Endothelial cell of umbilical vein (primary cell): ENCODE measurements around the gene ZFYVE28. TPM values are rescaled to one million over a fixed set of nuclear protein-coding genes. Genes with fewer than 3 reads are reported as not detected.

Source experiments
- BruUV-seq: library from RNA; stranded (reverse); fragments of 400-500 nt; replicated peaks from 2 replicates; lab custom pipeline; 2021; lab: Mats Ljungman, UMichigan
- CTCF ChIA-PET: fragments of 300-600, 350-600 bp; sonication (Branson Sonifier 250); formaldehyde crosslinking; loops from one replicate; lab custom pipeline; 2021; ENCODE audit warnings: antibody characterized with exemption, inconsistent platforms; lab: Charles Lee
- POLR2A ChIA-PET: fragments of 300-600, 350-600 bp; sonication (Branson Sonifier 250); formaldehyde crosslinking; loops from one replicate; lab custom pipeline; 2021; ENCODE audit warnings: antibody characterized with exemption, inconsistent platforms; lab: Charles Lee
- DNase-seq: peaks from one replicate; pipeline ENCODE4 v3.0.0-alpha.2; 2011; ENCODE audit warnings: low read depth, low spot score
- FAIRE-seq: peaks from 2 replicates; lab custom pipeline; 2011; peaks lifted over from hg19 to GRCh38; lab: Jason Lieb, UNC
- H2AFZ ChIP-seq: 2 replicates; pipeline ENCODE4 v1.6.0; 2012; ENCODE audit warnings: low read depth, low read length, control low read depth, inconsistent platforms
- H3K27ac ChIP-seq: 2 replicates; pipeline ENCODE4 v1.5.1; 2011; ENCODE audit warnings: low read depth, mild to moderate bottlenecking, control low read depth, low read length, moderate library complexity; ENCODE audit not compliant: insufficient read depth
- H3K27me3 ChIP-seq, 2 experiments: 2 replicates each; pipeline versions ENCODE4 v1.6.0 to v1.6.1; 2011; ENCODE audit warnings: low read length in 2 of 2, mixed read lengths in 1 of 2; ENCODE audit not compliant: control insufficient read depth in 2 of 2, insufficient read depth in 2 of 2
- H3K36me3 ChIP-seq, 2 experiments: 2 replicates in 1 of 2; 3 replicates in 1 of 2; pipeline ENCODE4 v1.5.1; 2011; ENCODE audit warnings: low read length in 2 of 2, mild to moderate bottlenecking in 1 of 2, moderate library complexity in 1 of 2; ENCODE audit not compliant: control insufficient read depth in 2 of 2, insufficient read depth in 2 of 2; ENCODE audit errors: extremely low read depth in 1 of 2
- H3K4me1 ChIP-seq: 3 replicates; pipeline ENCODE4 v1.5.1; 2011; ENCODE audit warnings: mild to moderate bottlenecking, low read length; ENCODE audit not compliant: control insufficient read depth, insufficient read depth; ENCODE audit errors: extremely low read depth
- H3K4me2 ChIP-seq: 2 replicates; pipeline ENCODE4 v1.6.1; 2011; ENCODE audit warnings: low read length, control low read depth, mixed read lengths; ENCODE audit not compliant: insufficient read depth
- H3K4me3 ChIP-seq, 3 experiments: fragments of 200-600 bp in 1 of 3; sonication (generic), shearing (Covaris generic) in 1 of 3; replicated peaks in 1 of 3; 2 replicates each; pipeline ENCODE4 v1.5.1; 2011 to 2016; ENCODE audit warnings: control low read depth in 3 of 3, low read length in 3 of 3, mild to moderate bottlenecking in 2 of 3, inconsistent platforms in 1 of 3, low read depth in 1 of 3, moderate library complexity in 1 of 3; ENCODE audit not compliant: insufficient read depth in 1 of 3
- H3K79me2 ChIP-seq: 2 replicates; pipeline ENCODE4 v1.6.0; 2012; ENCODE audit warnings: low read length, inconsistent platforms; ENCODE audit not compliant: control insufficient read depth, insufficient read depth
- H3K9ac ChIP-seq: replicated peaks from 2 replicates; pipeline ENCODE3; 2011; ENCODE audit warnings: low read length, control low read depth; ENCODE audit not compliant: insufficient read depth; ENCODE audit errors: extremely low read depth
- H3K9me1 ChIP-seq: replicated peaks from 3 replicates; pipeline ENCODE4 v1.6.0; 2011; ENCODE audit warnings: mild to moderate bottlenecking, low read length; ENCODE audit not compliant: control insufficient read depth, insufficient read depth; ENCODE audit errors: extremely low read depth
- H3K9me3 ChIP-seq: replicated peaks from 2 replicates; pipeline ENCODE4 v1.5.1; 2012; ENCODE audit warnings: low read length, inconsistent platforms; ENCODE audit not compliant: control insufficient read depth, insufficient read depth
- H4K20me1 ChIP-seq: replicated peaks from 2 replicates; pipeline ENCODE3; 2011; ENCODE audit warnings: mild to moderate bottlenecking, low read length; ENCODE audit not compliant: control insufficient read depth, insufficient read depth; ENCODE audit errors: extremely low read depth
- CTCF ChIP-seq, 2 donors: IDR thresholded peaks; 1 replicate in 1 of 2; 2 replicates in 1 of 2; pipeline ENCODE4 v1.5.1; 2011; ENCODE audit warnings: low read length in 2 of 2, mild to moderate bottlenecking in 2 of 2, moderate library complexity in 2 of 2, control low read depth in 1 of 2, inconsistent platforms in 1 of 2, low read depth in 1 of 2; ENCODE audit not compliant: insufficient read depth in 1 of 2; ENCODE audit errors: extremely low read depth in 1 of 2
- EZH2 ChIP-seq: IDR thresholded peaks from 2 replicates; pipeline ENCODE4 v1.6.1; 2012; ENCODE audit warnings: borderline replicate concordance, low read depth, mild to moderate bottlenecking, moderate library complexity, low read length, inconsistent platforms; ENCODE audit not compliant: severe bottlenecking
- FOS ChIP-seq: IDR thresholded peaks from 2 replicates; pipeline ENCODE4 v1.6.1; 2011; ENCODE audit warnings: mild to moderate bottlenecking, low read length, moderate library complexity, borderline replicate concordance; ENCODE audit not compliant: insufficient read depth
- GATA2 ChIP-seq: IDR thresholded peaks from 2 replicates; pipeline ENCODE4 v1.7.0; 2011; ENCODE audit warnings: low read depth, mild to moderate bottlenecking, moderate library complexity, mixed read lengths, low read length; ENCODE audit not compliant: insufficient read length, insufficient read depth
- JUN ChIP-seq: IDR thresholded peaks from 2 replicates; pipeline ENCODE4 v1.6.1; 2011; ENCODE audit warnings: borderline replicate concordance, low read depth; ENCODE audit not compliant: insufficient read length, insufficient read depth
- MAX ChIP-seq: IDR thresholded peaks from 2 replicates; pipeline ENCODE4 v1.6.1; 2011; ENCODE audit not compliant: insufficient read depth, insufficient read length
- MYC ChIP-seq: IDR thresholded peaks from one replicate; pipeline ENCODE4 v1.6.1; 2011; ENCODE audit warnings: mild to moderate bottlenecking, low read depth, low read length
- POLR2A ChIP-seq: IDR thresholded peaks from 2 replicates; pipeline ENCODE4 v1.6.1; 2012; ENCODE audit warnings: low read depth, mild to moderate bottlenecking, control low read depth, low read length
- POLR2AphosphoS5 ChIP-seq: IDR thresholded peaks from 2 replicates; pipeline ENCODE4 v1.6.1; 2012; ENCODE audit warnings: low read depth, mild to moderate bottlenecking, control low read depth, low read length, moderate library complexity; ENCODE audit not compliant: insufficient read depth
- dilution Hi-C: fragments of 300-500 bp; cut with MboI; formaldehyde crosslinking; loops from one replicate; pipeline ENCODE4 v1.15.0; 2019; ENCODE audit warnings: low sequenced_read_pairs; ENCODE audit not compliant: extremely low pct_ligation_motif_present
- intact Hi-C: fragments of 100-400 bp; cut with micrococcal nuclease; formaldehyde crosslinking; loops from one replicate; pipeline ENCODE4 v1.10.0; 2022
- polyA plus RNA-seq, 4 experiments: library from polyadenylated mRNA; depleted of rRNA in 3 of 4; stranded (reverse) in 3 of 4; unstranded in 1 of 4; fragments of >200 nt; gene quantifications; 2 replicates each; pipeline versions ENCODE4 v1.2.1 to v1.2.3, GENCODE V29; 2011 to 2012; ENCODE audit warnings: missing spikeins in 1 of 4
- total RNA-seq: library from RNA; stranded (reverse); gene quantifications from 2 replicates; pipeline ENCODE4 v1.2.3, GENCODE V29; 2021

ZFYVE28 gene
- total and polyA plus RNA-seq, 2 donors (not counting 3 experiments of a cell fraction or from before 2014, with no cell fraction given) = 5.8 to 7.1 TPM

GRCh38 chr4:2402048-2402842 is 16.2 kb downstream of the ZFYVE28 start:
- H3K4me2 ChIP-seq = peak overlapping the region; percentile 38
- intact Hi-C loops = no loop called here
- no TSS peak for BruUV-seq
- ChIA-PET CTCF (interaction anchor here (0.7 to 2.0 kb wide), 8 partner anchors 9 to 182 kb away, joined by 3 to 9 read pairs (median 5); partner anchors contain the start of genes CFAP99, RNF4 and ZFYVE28), POLR2A (interaction anchor here (1.0 kb wide), 1 partner anchor 11 kb away, joined by 3 read pairs; no protein-coding TSS in a partner anchor)
- no peak overlapping the region for H3K4me3 ChIP-seq
- no peak overlapping the region for H3K9ac ChIP-seq
- DNase-seq = peak; percentile 42
- FAIRE-seq = peak; percentile 74
- TF ChIP-seq JUN = no peak
- TF ChIP-seq MYC = no peak
- TF ChIP-seq GATA2 = no peak
- TF ChIP-seq MAX = no peak
- TF ChIP-seq POLR2A = no peak
- no peak for TF ChIP-seq CTCF (IDR thresholded peaks at IDR 0.05; ENCODE audit: extremely low read depth in 1 of 2, insufficient read depth in 1 of 2, low read depth in 1 of 2, low read length in 2 of 2)
- TF ChIP-seq EZH2 = no peak
- TF ChIP-seq FOS = no peak
- TF ChIP-seq POLR2AphosphoS5 = no peak
- peaks cover 4% of the 10 kb centered on the region for H3K79me2 ChIP-seq
- H2AFZ ChIP-seq = peak overlapping the region; percentile 76
- H3K36me3 ChIP-seq = no peaks in the 10 kb centered on the region
- no peaks in the 10 kb centered on the region for H3K27me3 ChIP-seq
- H3K9me1 ChIP-seq = no peaks in the 10 kb centered on the region
- dilution Hi-C loops = no loop called here
- H3K4me1 ChIP-seq = peaks cover 12% of the 10 kb centered on the region
- no peaks in the 10 kb centered on the region for H3K9me3 ChIP-seq
- no peak overlapping the region for H3K27ac ChIP-seq
- no peaks in the 10 kb centered on the region for H4K20me1 ChIP-seq
